Lower leg skin (tissue), 4 donors: Measurements from ENCODE around the gene CCNL1. TPM values are rescaled to one million over a fixed set of nuclear protein-coding genes. Genes with fewer than 3 reads are reported as not detected.
"Not testable (repeated sequence)": the region's sequence is repeated elsewhere in the genome, so short reads cannot be mapped to it uniquely, and the experiment has no call there.

Source experiments
- DNase-seq, 2 donors: peaks; one replicate each; pipeline ENCODE4 v3.0.0-alpha.2; 2019; ENCODE audit warnings: low spot score in 2 of 2
- H3K4me3 ChIP-seq: fragments of 200-600 bp; sonication (generic); 2 replicates; pipeline ENCODE4 v1.5.1; 2017; ENCODE audit warnings: mild to moderate bottlenecking, low read depth; ENCODE audit not compliant: poor library complexity, severe bottlenecking
- CTCF ChIP-seq, 3 donors: fragments of 450-650 bp; IDR thresholded peaks; one replicate each; pipeline ENCODE4 v1.5.1; 2016; ENCODE audit warnings: antibody characterized with exemption in 3 of 3, mild to moderate bottlenecking in 3 of 3, moderate library complexity in 2 of 3
- POLR2A ChIP-seq, 2 donors: fragments of 450-650 bp; IDR thresholded peaks; one replicate each; pipeline ENCODE4 v1.6.1; 2016 to 2017; ENCODE audit warnings: antibody characterized with exemption in 2 of 2, mild to moderate bottlenecking in 1 of 2, moderate library complexity in 1 of 2
- WGBS, 2 donors: methylation state at CpG; one replicate each; pipeline ENCODE4 v1.1.5; 2018; 5-methylcytosine and 5-hydroxymethylcytosine counted together
- intact Hi-C: fragments of 100-400 bp; cut with DNase I; formaldehyde crosslinking; loops from one replicate; pipeline ENCODE4 v1.15.0; 2023; ENCODE audit warnings: low total_unique reads
- total RNA-seq, 4 donors: library from RNA; depleted of rRNA; stranded (reverse); fragments of >200 nt; gene quantifications; one replicate each; pipeline ENCODE4 v1.1.0, GENCODE V29; 2016

The CCNL1 gene
- total RNA-seq, 4 donors from 2014 or later = 113 to 308 (median 155) TPM

DNA sequence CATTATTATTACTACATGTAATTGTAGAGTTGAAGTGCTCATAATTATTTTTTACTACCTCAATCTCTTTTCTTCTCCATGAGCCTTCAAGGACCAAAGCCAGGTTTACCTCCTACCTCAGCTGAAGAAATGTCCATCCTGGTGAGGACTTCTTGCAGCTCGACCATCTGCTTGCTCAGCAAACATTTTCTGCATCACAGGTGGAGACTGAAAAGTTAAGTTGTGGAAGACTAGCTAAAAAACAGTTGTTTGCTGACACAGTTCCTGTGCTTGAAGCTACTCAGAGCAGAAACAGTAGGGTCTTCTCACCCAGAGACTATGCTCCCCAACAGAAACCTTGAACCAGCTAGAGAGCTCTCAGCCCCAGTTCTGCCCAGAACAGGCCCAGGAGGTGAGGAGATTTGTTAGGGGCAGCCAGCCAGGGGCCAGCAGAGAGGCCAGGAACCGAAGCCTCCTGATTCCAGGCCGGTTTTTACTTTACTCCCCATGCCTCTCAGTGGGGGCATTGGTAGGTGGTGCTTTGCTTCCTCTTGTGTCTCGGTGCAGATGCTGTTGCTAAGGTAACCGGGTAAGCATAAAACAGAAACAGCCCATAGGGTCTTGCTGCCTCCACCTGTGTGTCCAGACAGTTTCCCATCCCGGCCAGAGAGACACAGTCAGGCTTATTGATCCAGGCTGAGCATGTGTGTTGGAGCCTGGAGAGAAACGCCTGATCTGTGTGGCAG is 54.9 kb downstream of the CCNL1 start:
- DNase-seq = no peak
- intact Hi-C loops = no loop called here
- TF ChIP-seq POLR2A (IDR thresholded peaks at IDR 0.05) (no peak), CTCF (IDR thresholded peaks at IDR 0.05) (no peak)
- H3K4me3 ChIP-seq = no peak overlapping the region
- WGBS, 2 donors = 71 to 76% methylated on average over 7 of the region's 7 CpGs

DNA sequence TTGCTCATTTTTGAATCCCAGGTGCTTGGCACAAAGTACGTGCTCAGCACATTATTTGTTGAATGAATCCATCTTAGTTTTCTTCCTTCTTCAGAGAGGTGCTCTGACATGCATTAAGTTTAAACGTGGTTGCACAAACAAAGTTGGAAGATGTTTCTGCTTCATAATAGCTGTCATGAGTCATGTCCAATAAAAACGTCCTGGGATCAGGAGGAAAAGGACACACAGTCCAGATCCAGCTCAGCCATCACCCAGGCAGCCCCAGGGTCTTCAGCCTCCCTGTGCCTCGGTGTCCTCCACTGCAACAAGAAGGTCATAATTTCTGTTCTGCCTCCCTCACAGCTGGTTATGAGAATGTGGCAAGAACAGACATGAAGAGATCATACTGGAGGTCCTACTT is 55.4 kb downstream of the CCNL1 start:
- no peak overlapping the region for H3K4me3 ChIP-seq
- WGBS, 2 donors = 37 to 42% methylated on average over 4 of the region's 4 CpGs
- no peak for DNase-seq
- TF ChIP-seq POLR2A (IDR thresholded peaks at IDR 0.05) = no peak
- TF ChIP-seq CTCF (IDR thresholded peaks at IDR 0.05) = no peak
- intact Hi-C loops = no loop called here

DNA sequence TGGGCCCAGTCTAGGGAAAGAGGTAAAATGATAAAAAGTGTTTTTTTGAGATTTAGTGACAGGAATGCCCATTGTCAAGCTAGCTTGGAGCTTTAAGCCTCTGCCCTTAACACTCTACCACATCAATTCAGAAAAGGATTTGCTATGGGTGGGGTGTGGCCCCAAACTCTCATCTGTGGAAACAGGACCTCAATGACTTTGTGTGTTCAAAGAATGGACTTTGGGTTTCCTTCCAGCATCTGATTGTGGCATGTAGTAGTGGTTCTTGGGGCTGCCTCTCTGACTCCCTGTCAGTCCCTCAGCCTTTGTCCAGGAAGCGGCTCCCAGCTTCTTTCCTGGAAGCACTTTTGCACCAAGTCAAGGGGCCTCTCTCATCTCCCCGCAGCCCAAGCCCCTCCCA is 56.1 kb downstream of the CCNL1 start:
- no peak for TF ChIP-seq POLR2A (IDR thresholded peaks at IDR 0.05)
- no peak for TF ChIP-seq CTCF (IDR thresholded peaks at IDR 0.05)
- 82 to 92% methylated on average over 2 of the region's 2 CpGs for WGBS, 2 donors
- intact Hi-C loops = no loop called here

DNA sequence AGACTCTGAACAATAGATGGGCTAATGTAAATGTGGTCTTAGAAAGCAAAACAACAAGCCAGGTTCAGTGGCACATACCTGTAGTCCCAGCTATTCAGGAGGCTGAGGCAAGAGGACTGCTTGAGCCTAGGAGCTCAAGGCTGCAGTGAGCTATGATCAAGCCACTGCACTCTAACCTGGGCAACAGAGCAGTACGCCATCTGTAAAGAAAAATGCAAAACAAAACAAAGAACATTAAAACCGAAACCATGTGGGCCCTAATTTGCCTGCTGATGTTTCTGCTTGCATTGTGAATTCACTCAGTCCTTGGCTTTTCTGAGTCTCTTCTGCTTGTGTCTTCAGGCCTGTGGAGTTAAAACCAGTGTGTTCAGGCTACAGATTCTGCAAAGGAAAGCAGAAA is 56.7 kb downstream of the CCNL1 start:
- intact Hi-C loops = no loop called here
- no peak overlapping the region for H3K4me3 ChIP-seq
- no peak for DNase-seq
- WGBS, 2 donors = 72% methylated on average over 2 of the region's 2 CpGs
- TF ChIP-seq CTCF (IDR thresholded peaks at IDR 0.05) (no peak), POLR2A (IDR thresholded peaks at IDR 0.05) (no peak)

More for the DNA sequence above, 56.1 kb downstream of the CCNL1 start:
- H3K4me3 ChIP-seq = no peak overlapping the region
- DNase-seq = no peak

DNA sequence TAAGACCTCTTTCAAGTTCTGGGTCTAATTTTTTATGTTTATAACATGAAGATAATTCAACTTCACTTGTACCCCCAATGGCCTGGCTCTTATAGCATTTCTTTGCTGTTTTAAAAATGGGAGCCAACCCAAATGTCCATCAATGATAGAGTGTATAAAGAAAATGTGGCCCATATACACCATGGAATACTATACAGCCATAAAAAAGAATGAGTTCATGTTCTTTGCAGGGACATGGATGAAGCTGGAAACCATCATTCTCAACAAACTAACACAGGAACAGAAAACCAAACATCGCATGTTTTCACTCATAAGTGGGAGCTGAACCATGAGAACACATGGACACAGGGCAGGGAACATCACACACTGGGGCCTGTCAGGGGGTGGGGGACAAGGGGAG is 57.4 kb downstream of the CCNL1 start:
- 100% methylated on average over 1 of the region's 1 CpG for whole genome bisulfite sequencing, 2 donors
- H3K4me3 ChIP-seq, DNase-seq, intact Hi-C loops: not testable (repeated sequence)

DNA sequence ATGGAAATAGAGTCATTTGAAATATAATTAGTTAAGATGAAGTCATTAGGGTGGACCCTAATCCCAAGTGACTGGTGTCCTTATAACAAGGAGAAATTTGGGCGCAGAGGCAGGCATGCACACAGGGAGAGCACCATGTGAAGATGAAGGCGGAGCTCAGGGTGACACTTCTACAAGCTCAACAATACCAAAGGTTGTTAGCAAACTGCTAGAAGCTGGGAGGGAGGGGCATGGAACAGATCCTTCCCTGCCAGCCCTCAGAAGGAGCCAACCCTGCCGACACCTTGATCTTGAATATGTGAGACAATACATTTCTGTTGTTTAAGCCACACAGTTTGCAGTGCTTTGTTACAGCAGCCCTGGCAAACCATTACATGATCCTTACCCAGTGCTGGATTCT is 57.8 kb downstream of the CCNL1 start:
- DNase-seq = no peak
- 86 to 94% methylated on average over 3 of the region's 3 CpGs for WGBS, 2 donors
- TF ChIP-seq CTCF (IDR thresholded peaks at IDR 0.05) = no peak
- TF ChIP-seq POLR2A (IDR thresholded peaks at IDR 0.05) = no peak
- no peak overlapping the region for H3K4me3 ChIP-seq
- intact Hi-C loops = no loop called here
